Left ventricle myocardium superior (tissue), 1 donor: ENCODE data around the gene NRG3. TPM values are rescaled to one million over a fixed set of nuclear protein-coding genes. Genes with fewer than 3 reads are reported as not detected.
A peak's percentile ranks its signal among the peaks of the same experiment; 100 is the strongest.
"Not testable (repeated sequence)": the region's sequence is repeated elsewhere in the genome, so short reads cannot be mapped to it uniquely, and the experiment has no call there.

ENCODE experiments used
- ATAC-seq: fragments of 200-7000 bp; cut with Tn5 transposase; one replicate; pipeline ENCODE4 v1.9.1; 2020; ENCODE audit warnings: mild to moderate bottlenecking, moderate library complexity
- DNase-seq: peaks from one replicate; pipeline ENCODE4 v3.0.0-alpha.2; 2020
- intact Hi-C: fragments of 100-400 bp; cut with micrococcal nuclease; formaldehyde crosslinking; loops from one replicate; pipeline ENCODE4 v1.11.0; 2022
- total RNA-seq: library from RNA; stranded (reverse); fragmentation: NEBNext Ultra II Directional; extraction: Animal tissue kit (Norgen Biotek cat#: 25700); gene quantifications from one replicate; pipeline ENCODE4 v1.2.1, GENCODE V29; 2021
- donor health status: DM: no; HTN: yes; CAD: no; lungs with severe emphysema.

NRG3 gene
- total RNA-seq, 1 donor from 2014 or later, result 0.15 TPM

DNA sequence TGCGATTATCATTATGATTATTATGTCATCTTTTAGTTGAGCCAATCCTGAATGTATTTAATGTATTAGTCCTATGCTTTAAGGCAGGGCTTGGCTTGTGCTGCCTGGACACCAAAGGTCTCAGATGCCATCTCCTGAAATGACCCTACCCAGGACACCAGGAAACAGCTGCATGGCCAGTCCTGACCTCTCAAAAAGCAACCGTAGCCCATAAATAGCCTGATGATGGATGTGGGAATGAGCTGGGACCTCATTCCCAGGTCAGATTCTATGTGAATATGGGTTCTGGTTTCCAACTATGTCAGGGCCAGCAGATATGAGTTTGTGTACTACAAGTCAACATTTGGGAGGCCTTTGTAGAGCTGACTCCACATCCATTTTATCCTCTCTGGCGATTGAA is 438.4 kb downstream of the NRG3 start:
- no peak for ATAC-seq

DNA sequence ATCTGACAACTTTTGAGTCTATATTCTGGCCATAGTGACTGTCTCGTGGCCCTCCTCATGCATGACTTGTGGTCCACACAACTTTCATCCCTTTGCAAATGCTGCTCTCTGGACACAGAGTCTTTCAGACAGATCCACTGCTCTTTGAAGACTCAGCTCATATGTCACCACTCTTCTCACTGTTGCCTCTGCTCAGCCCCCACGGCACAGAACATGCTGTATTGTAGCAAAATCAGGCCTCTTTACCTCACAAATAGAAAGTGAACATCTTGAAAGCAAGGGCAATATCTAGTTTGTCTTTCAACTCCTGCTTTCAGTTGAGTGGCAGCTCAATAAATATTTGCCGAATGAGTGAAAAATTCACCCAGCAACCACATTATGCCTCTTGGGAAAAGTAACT is 443.5 kb downstream of the NRG3 start:
- intact Hi-C loops, result no loop called here
- DNase-seq, result no peak
- ATAC-seq, result no peak

More for the DNA sequence above, 438.4 kb downstream of the NRG3 start:
- DNase-seq, result no peak
- intact Hi-C loops, result no loop called here

DNA sequence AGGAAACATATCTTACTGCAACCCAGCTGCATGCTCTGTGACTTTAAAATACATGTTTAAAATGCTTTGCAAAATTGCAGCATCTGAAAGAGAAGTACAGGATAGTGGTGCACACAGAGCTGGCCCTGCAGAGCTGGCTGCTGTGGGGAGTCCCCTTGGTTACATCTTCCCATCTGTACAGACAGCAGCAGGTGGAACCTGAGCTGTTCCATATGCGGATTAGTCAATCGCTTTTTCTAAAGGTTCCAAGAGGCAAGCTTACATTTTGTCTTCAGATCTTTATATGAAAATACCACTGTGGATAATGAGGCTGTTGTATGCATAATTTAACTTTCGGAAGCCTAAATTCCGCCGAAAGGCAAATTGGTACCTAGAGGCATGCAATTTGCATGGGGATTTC is 444.1 kb downstream of the NRG3 start:
- DNase-seq, result no peak
- intact Hi-C loops, result no loop called here
- no peak for ATAC-seq

DNA sequence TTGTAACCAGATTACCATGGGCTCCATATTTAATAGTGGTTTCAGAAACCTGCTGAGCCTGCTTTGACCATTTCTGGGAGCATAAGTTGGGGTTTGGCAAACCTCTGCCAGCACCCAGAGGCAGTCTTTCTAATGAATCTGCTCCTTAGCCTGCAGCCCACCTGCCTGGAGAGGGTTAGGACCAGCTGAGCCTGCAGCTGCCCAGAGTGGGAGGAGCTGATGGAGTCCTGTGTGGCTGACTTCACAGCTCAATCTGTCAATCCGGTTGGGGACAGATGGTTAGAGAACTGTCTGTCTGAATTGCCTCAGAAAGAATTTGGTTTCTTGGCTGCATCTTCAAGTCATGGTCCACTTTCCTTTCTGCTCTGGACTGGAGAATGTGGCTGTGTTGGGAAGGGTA is 444.6 kb downstream of the NRG3 start:
- DNase-seq (no peak), ATAC-seq (no peak)
- intact Hi-C loops, result no loop called here

DNA sequence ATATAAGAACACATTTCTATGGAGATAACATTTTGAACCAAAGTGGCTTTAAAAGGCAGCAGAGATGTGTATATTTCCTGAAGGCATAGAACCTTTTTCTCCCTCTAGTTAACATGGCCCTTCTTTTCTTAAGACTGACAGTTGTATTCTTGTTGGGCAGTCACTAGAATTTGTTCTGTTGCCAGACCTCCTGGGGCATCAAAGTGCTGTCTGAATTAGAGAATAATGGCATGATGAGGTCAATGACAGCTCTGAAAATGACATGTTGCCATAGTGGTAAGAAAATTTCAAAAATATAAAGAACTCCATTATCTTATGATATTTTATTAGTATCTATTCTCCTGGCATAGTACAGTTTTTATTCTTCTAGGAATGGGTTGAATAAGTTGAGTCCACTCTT is 446.7 kb downstream of the NRG3 start:
- no peak for ATAC-seq
- intact Hi-C loops, result no loop called here
- DNase-seq, result no peak

DNA sequence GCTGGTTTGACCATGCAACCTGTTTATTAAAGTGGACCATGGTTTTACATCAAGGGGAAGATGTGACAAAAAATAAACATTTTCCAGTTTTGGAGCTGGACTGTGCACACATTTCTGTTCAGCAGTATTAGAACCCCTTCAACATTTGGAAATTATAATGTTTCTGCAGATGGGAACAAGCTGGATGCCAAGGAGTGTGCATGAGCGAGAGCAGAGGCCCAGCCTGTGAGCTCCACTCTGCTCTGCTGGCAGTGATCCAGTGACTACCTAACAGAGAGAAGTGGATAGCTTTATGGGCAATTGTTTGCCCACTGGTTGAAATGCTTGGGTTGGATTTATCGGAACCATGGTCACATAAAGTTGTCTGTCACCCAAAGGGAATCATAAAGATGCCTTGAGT is 456.7 kb downstream of the NRG3 start:
- no peak for ATAC-seq
- intact Hi-C loops, result no loop called here
- DNase-seq, result no peak

DNA sequence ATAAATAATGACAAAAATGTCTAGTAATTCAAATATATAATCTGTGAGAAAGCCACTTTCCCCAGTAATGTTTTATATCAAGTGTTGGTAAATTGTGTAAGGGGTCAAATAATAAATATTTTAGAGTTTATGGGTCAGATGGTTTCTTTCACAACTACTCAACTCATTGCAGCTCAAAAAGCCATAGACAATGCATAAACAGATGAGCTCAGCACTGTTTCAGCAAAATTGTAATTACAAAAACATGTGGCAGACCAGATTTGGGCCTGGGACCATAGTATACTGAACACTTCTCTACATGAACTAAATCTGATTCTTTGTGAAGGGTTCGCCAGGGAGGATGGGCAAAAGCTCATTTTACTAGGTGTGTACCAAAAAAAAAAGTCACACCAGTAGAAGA is 460.8 kb downstream of the NRG3 start:
- intact Hi-C loops, result no loop called here
- ATAC-seq, result no peak
- no peak for DNase-seq

DNA sequence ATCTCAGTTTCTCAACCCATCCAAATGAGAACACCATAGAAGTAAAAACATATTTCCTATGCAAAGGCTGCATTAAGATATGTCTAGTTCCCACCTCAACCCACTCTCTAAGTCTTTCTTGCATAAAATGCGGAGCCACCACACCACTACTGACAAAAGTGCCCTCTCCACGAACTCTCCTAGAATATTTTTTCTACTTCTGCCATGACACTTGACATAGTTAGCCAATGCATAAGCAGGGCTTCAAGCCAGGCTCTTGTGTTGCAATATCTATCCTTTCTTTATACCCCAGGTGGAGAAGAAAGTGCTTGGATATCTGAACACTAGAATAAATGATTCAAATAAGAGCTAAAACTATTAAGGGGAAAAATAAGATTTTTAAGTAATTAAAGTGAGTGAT is 465.2 kb downstream of the NRG3 start:
- ATAC-seq, result no peak
- intact Hi-C loops, result no loop called here

DNA sequence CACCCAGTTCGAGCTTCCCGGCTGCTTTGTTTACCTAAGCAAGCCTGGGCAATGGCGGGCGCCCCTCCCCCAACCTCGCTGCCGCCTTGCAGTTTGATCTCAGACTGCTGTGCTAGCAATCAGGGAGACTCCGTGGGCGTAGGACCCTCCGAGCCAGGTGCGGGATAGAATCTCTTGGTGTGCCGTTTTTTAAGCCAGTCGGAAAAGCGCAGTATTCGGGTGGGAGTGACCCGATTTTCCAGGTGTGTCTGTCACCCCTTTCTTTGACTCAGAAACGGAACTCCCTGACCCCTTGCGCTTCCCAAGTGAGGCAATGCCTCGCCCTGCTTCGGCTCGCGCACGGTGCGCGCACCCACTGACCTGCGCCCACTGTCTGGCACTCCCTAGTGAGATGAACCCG is 474.6 kb downstream of the NRG3 start:
- DNase-seq, ATAC-seq, intact Hi-C loops: not testable (repeated sequence)

More for the DNA sequence above, 465.2 kb downstream of the NRG3 start:
- no peak for DNase-seq

DNA sequence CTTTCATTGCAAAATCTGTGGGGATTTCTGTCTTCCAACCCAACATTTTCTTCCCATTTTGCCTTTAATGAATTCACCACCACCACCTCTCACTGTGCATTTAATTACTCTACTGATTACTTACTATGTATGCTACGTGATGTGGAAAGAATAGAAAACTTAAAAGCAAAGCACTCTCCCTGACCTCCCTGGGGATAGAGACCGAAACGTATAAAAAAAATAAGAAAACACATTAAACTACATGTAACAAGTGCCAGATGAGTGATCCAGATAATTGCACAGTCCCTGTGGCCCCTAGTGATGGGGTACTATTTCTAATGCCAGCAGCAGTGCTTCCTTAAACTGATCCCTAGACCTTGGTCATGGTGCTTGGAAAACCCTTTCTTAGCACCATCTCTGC is 478.4 kb downstream of the NRG3 start:
- DNase-seq (no peak), ATAC-seq (no peak)
- intact Hi-C loops, result no loop called here

DNA sequence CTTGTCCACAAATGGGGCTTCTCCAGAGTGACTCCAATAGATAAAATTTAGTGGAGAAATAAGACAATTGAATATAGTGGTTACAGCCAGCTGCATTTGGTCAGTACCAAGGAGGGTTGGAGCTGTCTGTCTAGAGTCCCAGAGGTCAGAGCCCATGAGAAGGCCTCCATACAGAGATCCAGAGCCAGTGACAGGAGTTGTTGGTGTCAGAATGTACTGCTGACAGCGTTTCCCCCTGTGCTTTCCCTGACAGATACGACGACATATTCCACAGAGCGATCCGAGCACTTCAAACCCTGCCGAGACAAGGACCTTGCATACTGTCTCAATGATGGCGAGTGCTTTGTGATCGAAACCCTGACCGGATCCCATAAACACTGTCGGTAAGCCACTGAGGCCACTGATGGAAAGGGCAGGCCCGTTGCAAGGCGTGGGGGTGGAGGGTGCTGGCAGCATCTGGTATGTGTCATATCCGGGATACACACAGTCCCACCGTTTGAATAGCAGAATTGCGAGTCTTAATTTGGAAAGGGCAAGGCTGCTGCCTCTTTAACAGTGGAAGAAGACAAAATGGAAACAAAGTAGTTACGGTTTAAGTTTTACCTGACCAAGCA is 483.6 kb downstream of the NRG3 start:
- ATAC-seq, result peak; percentile 91
- intact Hi-C loops, result no loop called here
- peak; percentile 55 for DNase-seq

DNA sequence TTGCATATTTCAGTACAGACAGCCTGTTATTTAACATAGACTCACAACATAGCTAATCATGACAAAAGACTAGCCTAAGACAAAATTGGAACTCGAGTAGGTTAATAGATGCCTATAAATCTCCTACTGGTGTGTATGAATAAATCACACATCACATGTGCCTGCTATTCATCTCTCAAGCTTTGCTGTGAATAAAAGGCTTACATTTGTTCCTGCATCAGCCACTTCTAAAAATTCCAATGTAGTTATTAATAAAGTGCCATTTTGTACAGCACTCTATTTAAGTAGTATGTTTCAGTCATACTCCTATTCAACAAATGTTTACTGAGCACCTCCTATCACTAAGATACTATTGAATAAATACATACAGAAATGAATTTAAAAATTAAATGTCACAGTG is 486.3 kb downstream of the NRG3 start:
- DNase-seq (no peak), ATAC-seq (no peak)
- intact Hi-C loops, result no loop called here

DNA sequence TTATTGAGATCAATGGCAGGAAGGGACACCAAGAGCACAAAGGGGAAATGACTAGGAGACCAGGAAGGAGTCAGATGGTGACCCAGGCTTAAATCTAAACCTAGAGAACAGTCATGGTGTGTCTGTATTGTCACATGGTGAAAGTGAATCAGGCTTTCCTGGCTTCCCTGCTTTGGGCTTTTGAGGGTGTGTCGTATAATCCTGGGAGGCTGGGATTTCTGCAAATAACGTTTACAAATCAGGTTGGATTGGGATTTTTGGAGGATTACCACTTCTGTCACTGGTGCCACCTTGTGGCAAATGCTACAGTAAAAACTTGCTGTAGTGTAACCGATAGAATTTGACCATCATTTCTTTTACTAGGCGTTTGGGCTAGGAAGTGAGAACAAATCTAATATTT is 502.6 kb downstream of the NRG3 start:
- intact Hi-C loops, result no loop called here
- DNase-seq (no peak), ATAC-seq (peak; percentile 23)

DNA sequence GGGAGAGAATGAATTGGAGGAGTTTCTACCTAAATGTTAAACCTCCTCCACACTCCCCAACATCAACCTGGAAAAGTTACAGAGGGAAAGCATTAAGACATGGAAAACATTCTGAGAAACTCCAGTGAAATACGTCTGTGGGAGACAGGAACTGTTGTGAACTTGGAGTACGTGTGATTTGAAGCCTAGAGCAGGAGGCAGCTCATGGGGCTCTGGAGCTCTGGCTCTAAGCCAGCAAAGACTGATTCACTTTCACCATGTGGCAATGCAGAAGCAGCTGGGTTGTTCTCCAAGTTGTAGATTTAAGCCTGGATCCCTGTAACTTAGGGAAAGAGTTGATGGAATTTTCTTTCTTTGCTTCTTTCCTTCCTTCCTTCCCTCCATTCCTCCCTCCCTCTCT is 503.2 kb downstream of the NRG3 start:
- peak; percentile 77 for ATAC-seq
- intact Hi-C loops, result no loop called here
- DNase-seq, result no peak

DNA sequence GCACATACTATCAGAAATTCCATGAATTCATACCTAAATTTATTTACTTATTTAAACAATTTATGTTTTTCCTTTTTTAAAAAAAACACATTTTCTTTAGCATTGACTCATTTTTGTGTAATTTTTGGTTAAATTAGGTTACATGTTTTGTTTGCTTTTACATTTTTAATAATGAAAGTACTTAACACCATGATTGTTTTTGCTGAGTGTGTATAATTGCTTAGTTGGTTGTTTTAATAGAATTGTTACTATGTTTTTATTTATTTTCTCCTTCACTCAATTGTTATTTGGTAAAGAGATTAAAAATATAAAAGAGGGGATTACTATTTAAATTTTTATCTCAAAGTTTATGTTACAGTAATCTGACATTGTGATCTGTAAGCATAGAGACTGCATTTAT is 508.4 kb downstream of the NRG3 start:
- DNase-seq (no peak), ATAC-seq (no peak)
- intact Hi-C loops, result no loop called here

DNA sequence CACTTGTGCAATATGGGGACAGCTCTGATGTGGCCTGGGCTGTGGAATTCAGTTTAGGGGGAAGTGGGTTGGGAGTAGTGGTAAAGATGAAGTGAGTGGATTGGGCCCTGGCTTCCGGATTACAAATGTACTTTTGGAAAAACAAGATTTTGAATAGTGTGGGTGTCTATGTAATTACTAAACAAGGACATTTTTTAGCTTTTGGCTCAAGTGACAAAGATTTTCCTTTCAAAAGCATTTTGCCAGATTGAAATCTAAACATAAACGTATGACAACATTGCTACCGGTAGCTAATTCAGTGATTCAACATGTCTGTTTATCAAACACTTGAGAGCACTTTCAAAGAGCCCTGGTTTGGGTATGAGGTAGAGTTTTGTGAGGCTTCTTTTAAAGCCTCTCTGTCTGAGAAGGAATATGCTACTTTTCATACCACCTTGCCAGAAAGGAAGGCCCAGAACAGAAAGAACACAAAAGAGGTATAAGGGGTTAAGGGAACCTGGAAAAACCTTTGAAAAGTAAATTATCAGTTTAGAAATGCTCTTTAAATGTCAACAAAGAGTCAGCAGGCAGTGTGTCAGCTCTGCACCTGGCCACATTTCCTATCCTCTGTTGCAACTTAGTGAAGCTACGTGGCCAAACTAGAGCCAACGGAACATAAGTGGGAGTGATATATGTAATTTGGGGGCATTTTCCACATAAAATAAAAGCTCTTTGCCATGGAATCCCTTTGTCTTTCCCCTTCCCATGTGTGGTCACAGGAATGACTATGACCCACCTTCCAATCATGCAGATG is 516.1 kb downstream of the NRG3 start:
- DNase-seq (no peak), ATAC-seq (no peak)
- intact Hi-C loops, result no loop called here

DNA sequence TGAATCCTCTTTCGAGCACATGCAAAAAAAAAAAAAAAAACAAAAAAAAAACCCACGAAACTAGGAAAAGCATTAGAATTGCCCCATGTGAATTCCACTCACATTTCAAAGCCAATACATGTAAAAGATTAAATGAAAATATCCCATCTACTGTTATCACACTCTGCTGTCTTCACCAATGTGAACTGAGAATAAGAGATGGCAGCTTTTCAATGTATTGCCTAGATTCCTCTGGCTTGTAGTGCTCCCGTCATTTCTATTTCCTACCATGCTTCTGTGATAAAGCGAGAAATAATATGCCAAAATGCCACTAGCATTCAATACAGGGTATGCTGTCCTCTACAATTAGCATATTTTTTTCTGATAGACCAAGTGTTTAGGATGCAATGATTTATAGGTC is 517.0 kb downstream of the NRG3 start:
- ATAC-seq, result no peak
- intact Hi-C loops, result no loop called here
- DNase-seq, result no peak

DNA sequence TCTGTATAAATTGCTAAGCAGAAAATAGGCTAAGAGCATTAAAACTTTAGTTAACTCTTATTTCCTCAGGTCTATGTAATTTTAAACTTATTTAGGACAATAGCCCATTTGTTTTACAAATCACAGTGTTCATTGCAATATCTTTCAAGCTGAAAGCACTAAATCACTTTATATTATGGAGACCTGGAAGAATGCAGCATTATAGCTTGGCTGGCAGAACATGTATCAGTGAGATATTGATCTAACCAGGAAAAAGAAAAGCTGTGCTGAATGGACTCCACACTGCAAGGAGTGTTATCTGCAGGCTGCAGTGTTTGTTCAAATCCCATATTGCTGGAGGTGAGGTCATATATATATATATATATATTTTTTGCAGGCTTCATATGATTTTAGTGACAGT is 517.5 kb downstream of the NRG3 start:
- no peak for ATAC-seq
- DNase-seq, result no peak
- intact Hi-C loops, result no loop called here

DNA sequence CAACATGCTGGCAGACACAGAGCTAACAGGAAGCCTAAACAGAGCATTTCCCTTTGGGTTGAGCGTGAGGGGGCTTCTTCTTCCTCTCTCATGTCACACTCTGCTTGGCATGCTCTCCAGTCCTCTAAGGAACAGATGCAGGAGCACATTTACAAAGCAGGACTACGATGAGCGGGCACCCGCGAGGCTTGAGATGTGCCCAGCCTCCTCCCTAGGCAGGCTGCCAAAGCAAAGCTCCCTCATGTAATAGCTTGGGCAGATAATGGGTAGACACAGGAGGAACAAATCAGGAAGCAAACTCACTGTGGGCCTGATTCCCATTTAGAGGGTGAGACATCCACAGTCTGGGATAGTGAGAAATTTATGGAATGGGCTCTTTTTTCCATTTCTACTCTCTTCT is 519.1 kb downstream of the NRG3 start:
- peak; percentile 52 for ATAC-seq
- intact Hi-C loops, result no loop called here
- no peak for DNase-seq

DNA sequence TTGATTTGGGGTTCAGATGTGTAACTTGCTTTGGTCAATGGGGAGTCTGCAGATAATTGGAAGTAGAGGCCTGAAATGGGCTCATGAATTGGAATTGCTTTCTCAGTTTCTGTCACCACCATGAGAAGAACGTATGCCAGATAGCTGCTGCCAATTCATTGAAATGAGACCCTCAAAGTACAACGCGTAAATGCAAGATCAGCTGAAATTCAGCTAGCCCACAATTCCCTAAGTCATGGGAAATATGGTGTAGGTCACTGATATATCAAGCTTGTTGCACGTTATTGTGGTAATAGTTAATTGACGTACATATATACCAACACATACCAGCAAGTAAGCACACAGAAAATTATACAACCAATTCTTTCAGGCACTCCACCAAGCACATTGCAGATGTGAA is 520.0 kb downstream of the NRG3 start:
- no peak for ATAC-seq
- no peak for DNase-seq
- intact Hi-C loops, result no loop called here

DNA sequence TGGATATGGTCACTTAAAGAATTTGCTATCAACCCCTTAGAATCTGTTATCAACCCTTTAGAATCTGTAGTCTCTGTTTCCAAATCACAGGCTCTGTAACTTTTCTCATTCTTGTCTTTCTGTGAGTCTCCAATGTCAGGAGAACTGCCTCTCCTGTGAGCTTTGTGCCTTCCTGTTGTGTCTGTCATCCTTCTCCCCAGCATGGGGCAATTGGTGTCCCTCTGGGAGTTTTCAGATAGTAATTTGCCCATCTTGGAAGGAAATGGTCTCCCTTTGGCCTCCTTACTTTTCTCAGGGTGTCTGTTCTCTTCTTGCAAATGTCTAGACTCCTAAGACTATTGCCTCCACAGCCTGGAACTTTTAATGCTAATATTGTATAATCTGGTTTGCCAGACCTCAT is 521.9 kb downstream of the NRG3 start:
- intact Hi-C loops, result no loop called here
- ATAC-seq, result no peak
- no peak for DNase-seq
